ENCODE measurements around the gene HOXA7.

HOXA7 gene

DNA sequence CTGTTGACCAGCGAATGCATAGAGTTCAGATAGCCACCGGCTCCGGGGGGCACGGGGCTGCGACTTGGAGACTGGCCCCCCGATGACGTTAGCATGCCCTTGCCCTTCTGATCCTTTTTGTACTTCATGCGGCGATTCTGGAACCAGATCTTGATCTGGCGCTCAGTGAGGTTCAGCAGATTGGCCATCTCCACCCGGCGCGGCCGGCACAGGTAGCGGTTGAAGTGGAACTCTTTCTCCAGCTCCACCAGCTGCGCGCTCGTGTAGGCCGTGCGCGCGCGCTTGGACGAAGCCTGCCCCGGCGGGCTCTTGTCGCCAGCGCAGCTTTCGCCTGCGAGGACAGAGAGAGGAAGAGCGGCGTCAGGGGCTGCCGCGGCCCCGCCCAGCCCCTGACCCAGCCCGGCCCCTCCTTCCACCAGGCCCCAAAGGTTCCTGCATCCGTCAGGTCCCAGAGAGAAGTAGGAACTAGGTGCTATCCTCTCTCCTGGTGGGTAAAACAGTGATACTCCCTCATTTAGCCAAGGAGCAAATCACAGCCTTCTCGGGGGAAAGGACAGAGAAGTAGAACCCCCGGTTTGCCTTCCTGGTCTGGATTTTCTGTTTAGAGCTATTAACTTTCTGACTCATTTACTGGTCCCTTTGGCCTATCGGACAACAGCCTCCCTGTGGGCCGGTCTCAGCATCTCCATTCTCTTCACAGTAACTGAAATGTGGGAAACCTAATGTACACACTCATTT is 47.9 kb downstream of the HOXA7 start:
- TF ChIP-seq, protein P1, sequence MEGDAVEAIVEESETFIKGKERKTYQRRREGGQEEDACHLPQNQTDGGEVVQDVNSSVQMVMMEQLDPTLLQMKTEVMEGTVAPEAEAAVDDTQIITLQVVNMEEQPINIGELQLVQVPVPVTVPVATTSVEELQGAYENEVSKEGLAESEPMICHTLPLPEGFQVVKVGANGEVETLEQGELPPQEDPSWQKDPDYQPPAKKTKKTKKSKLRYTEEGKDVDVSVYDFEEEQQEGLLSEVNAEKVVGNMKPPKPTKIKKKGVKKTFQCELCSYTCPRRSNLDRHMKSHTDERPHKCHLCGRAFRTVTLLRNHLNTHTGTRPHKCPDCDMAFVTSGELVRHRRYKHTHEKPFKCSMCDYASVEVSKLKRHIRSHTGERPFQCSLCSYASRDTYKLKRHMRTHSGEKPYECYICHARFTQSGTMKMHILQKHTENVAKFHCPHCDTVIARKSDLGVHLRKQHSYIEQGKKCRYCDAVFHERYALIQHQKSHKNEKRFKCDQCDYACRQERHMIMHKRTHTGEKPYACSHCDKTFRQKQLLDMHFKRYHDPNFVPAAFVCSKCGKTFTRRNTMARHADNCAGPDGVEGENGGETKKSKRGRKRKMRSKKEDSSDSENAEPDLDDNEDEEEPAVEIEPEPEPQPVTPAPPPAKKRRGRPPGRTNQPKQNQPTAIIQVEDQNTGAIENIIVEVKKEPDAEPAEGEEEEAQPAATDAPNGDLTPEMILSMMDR (IDR thresholded peaks at IDR 0.05; ENCODE audit: low read depth, low read length): no peak
- H3K4me3 ChIP-seq (ENCODE audit: low read depth, low read length): peak overlapping the region; percentile 59

DNA sequence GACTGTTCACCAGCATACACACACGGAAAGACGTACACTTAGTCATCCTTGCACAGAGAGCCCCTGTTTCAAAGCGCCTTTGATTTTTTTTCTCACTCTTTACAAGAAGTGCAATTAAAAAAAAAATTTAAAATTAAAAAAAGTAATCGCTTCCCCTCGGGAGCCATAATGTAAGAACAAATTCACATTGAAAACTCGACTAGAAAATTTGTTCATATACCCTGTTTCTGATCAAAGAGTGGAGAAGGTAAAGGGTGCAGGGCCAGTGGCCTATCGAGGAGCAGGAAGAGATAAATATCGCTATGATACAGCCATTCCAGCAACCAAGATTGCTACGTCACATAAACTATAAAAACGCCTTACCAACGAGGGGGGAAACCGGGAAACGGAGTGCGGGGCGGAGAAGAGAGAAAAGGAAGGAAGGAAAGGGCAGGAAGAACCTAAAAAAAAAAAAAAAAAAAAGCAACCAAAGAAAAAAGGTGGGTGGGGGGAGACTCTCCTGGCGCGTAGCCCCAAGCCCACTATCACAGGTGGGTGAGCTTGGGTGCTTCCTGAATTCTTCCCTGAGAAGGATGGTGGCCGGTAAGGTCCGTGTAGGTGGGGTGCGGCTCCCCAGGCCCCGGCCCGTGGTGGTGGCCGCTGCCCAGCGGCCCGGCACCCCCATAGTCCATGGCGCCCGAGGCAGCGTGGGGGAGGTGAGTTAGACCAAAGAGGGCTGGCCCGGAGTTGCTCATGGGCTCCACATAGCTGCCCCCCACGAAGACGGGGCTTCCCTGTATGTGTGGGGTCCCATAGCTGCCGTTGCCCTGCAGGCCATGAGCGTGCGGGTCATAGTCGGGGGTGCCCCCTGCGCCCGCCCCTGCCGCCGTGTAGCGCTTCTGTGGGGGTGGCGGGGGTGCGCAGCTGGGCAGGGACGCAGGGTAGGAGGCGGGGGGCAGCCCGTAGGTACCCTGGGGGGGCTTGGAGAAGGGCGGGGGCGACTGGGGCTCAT is 48.8 kb downstream of the HOXA7 start:
- TF ChIP-seq, protein P1 (IDR thresholded peaks at IDR 0.05; ENCODE audit: low read depth, low read length): no peak
- peak overlapping the region; percentile 59 for H3K4me3 ChIP-seq (ENCODE audit: low read depth, low read length)

GRCh38 chr7:27106901-27107240 is 49.6 kb downstream of the HOXA7 start:
- H3K4me3 ChIP-seq (ENCODE audit: low read depth, low read length): peak overlapping the region; percentile 59
- TF ChIP-seq, protein P1 (IDR thresholded peaks at IDR 0.05; ENCODE audit: low read depth, low read length): no peak

- peak overlapping the region; percentile 59 for H3K4me3 ChIP-seq (ENCODE audit: low read depth, low read length)
- TF ChIP-seq, protein P1 (IDR thresholded peaks at IDR 0.05; ENCODE audit: low read depth, low read length): no peak
These were observed 50.1 kb downstream of the HOXA7 start for GRCh38 chr7:27106181-27106900.

- TF ChIP-seq, protein P1 (IDR thresholded peaks at IDR 0.05; ENCODE audit: low read depth, low read length): no peak
- H3K4me3 ChIP-seq (ENCODE audit: low read depth, low read length): peak overlapping the region; percentile 59
These were observed 51.0 kb downstream of the HOXA7 start for GRCh38 chr7:27105301-27106031.

GRCh38 chr7:27104341-27105058 is 52.0 kb downstream of the HOXA7 start:
- H3K4me3 ChIP-seq (ENCODE audit: low read depth, low read length): peak overlapping the region; percentile 1; the same call in 1 of the 2 replicates
- TF ChIP-seq, protein P1 (IDR thresholded peaks at IDR 0.05; ENCODE audit: low read depth, low read length): no peak

Measured in WI38 (cell line).